GM19099 (cell line): ENCODE measurements around the gene MOBP.

Source experiments
- POLR2A ChIP-seq: IDR thresholded peaks from 3 replicates; pipeline ENCODE4 v1.6.1; 2011; ENCODE audit warnings: low read depth; ENCODE audit not compliant: insufficient read length; ENCODE audit errors: extremely low read depth

MOBP gene

GRCh38 chr3:39445927-39446326, 21.6 kb upstream of the MOBP start:
- no peak for TF ChIP-seq POLR2A

- TF ChIP-seq POLR2A, result no peak
Observed at GRCh38 chr3:39446444-39446843, 21.0 kb upstream of the MOBP start.

GRCh38 chr3:39447637-39448483, 19.6 kb upstream of the MOBP start:
- TF ChIP-seq POLR2A, result no peak

GRCh38 chr3:39448506-39449233, 18.8 kb upstream of the MOBP start:
- no peak for TF ChIP-seq POLR2A

- TF ChIP-seq POLR2A, result no peak
Observed at GRCh38 chr3:39449796-39450195, 17.7 kb upstream of the MOBP start.

GRCh38 chr3:39453134-39453533, 14.3 kb upstream of the MOBP start:
- TF ChIP-seq POLR2A, result no peak

- TF ChIP-seq POLR2A, result no peak
Observed at GRCh38 chr3:39454591-39455217, 12.8 kb upstream of the MOBP start.

- no peak for TF ChIP-seq POLR2A
Observed at GRCh38 chr3:39456159-39456558, 11.3 kb upstream of the MOBP start.

- TF ChIP-seq POLR2A, result no peak
Observed at GRCh38 chr3:39457361-39457760, 10.1 kb upstream of the MOBP start.

- no peak for TF ChIP-seq POLR2A
Observed at GRCh38 chr3:39460677-39461076, 6.8 kb upstream of the MOBP start.

GRCh38 chr3:39463269-39463668, 4.2 kb upstream of the MOBP start:
- no peak for TF ChIP-seq POLR2A

- no peak for TF ChIP-seq POLR2A
Observed at GRCh38 chr3:39466988-39467387, 492 bp upstream of the MOBP start.

- TF ChIP-seq POLR2A, result no peak
Observed at GRCh38 chr3:39468108-39468436, 592 bp downstream of the MOBP start.

GRCh38 chr3:39469258-39469657, 1.8 kb downstream of the MOBP start:
- no peak for TF ChIP-seq POLR2A

GRCh38 chr3:39469945-39470344, 2.5 kb downstream of the MOBP start:
- no peak for TF ChIP-seq POLR2A

GRCh38 chr3:39471652-39472051, 4.2 kb downstream of the MOBP start:
- TF ChIP-seq POLR2A, result no peak
